Esophagus squamous epithelium (tissue), 4 donors: Measurements from ENCODE around the gene KNDC1.

Experiments
- CTCF ChIP-seq, 6 experiments: fragments of 450-650 bp in 4 of 6; fragments of 200-600 bp in 2 of 6; sonication (generic) in 2 of 6; IDR thresholded peaks; one replicate each; pipeline ENCODE4 v1.5.1; 2016 to 2019; ENCODE audit warnings: antibody characterized with exemption in 6 of 6, mild to moderate bottlenecking in 4 of 6, moderate library complexity in 4 of 6
- POLR2A ChIP-seq, 4 donors: fragments of 450-650 bp; IDR thresholded peaks; one replicate each; pipeline ENCODE4 v1.6.1; 2017; ENCODE audit warnings: antibody characterized with exemption in 4 of 4, mild to moderate bottlenecking in 4 of 4, moderate library complexity in 3 of 4

GRCh38 chr10:133180965-133181639 lies 21.1 kb downstream of the KNDC1 start:
- TF ChIP-seq CTCF (IDR thresholded peaks at IDR 0.05) (no peak), POLR2A (IDR thresholded peaks at IDR 0.05) (no peak)
